CD14-positive monocyte (primary cell): ENCODE measurements around the gene FKRP. TPM values are rescaled to one million over a fixed set of nuclear protein-coding genes. Genes with fewer than 3 reads are reported as not detected.

ENCODE experiments used
- DNase-seq, 3 donors: peaks; one replicate each; pipeline ENCODE4 v3.0.0-alpha.2; 2011 to 2022
- H2AFZ ChIP-seq: 2 replicates; pipeline ENCODE4 v1.6.0; 2012; ENCODE audit warnings: mild to moderate bottlenecking, low read depth, low read length, inconsistent platforms; ENCODE audit not compliant: insufficient read depth, poor library complexity, severe bottlenecking
- H3K27ac ChIP-seq, 2 donors: 1 replicate in 1 of 2; 2 replicates in 1 of 2; pipeline ENCODE4 v1.5.1; 2012 to 2013; ENCODE audit warnings: low read length in 2 of 2, control low read depth in 1 of 2, inconsistent platforms in 1 of 2, low read depth in 1 of 2, mild to moderate bottlenecking in 1 of 2
- H3K27me3 ChIP-seq, 2 donors: one replicate each; pipeline versions ENCODE4 v1.6.0 to v1.6.1; 2011 to 2013; ENCODE audit warnings: low read length in 2 of 2; ENCODE audit not compliant: control insufficient read depth in 2 of 2, insufficient read depth in 2 of 2
- H3K36me3 ChIP-seq, 2 donors: replicated peaks in 1 of 2; 1 replicate in 1 of 2; 2 replicates in 1 of 2; pipeline versions ENCODE4 v1.5.1 to v1.6.1; 2012 to 2013; ENCODE audit warnings: low read length in 2 of 2, control low read depth in 1 of 2, inconsistent platforms in 1 of 2, mild to moderate bottlenecking in 1 of 2; ENCODE audit not compliant: insufficient read depth in 2 of 2, control insufficient read depth in 1 of 2
- H3K4me1 ChIP-seq, 2 donors: 1 replicate in 1 of 2; 2 replicates in 1 of 2; pipeline versions ENCODE4 v1.5.1 to v1.6.1; 2012 to 2013; ENCODE audit warnings: low read length in 2 of 2, control low read depth in 1 of 2, inconsistent platforms in 1 of 2, mild to moderate bottlenecking in 1 of 2, moderate library complexity in 1 of 2; ENCODE audit not compliant: insufficient read depth in 2 of 2, control insufficient read depth in 1 of 2
- H3K4me2 ChIP-seq: replicated peaks from 2 replicates; pipeline ENCODE3; 2012; ENCODE audit warnings: low read length, moderate library complexity, mild to moderate bottlenecking; ENCODE audit not compliant: poor library complexity, severe bottlenecking; ENCODE audit errors: extremely low read depth
- H3K4me3 ChIP-seq, 3 experiments: fragments of 200-600 bp in 1 of 3; sonication (generic) in 1 of 3; replicated peaks in 1 of 3; 1 replicate in 2 of 3; 2 replicates in 1 of 3; pipeline ENCODE4 v1.5.1; 2011 to 2013; ENCODE audit warnings: low read length in 3 of 3, mild to moderate bottlenecking in 3 of 3, control low read depth in 2 of 3, low read depth in 2 of 3, inconsistent platforms in 1 of 3, moderate library complexity in 1 of 3
- H3K79me2 ChIP-seq: 2 replicates; pipeline ENCODE4 v1.6.0; 2012; ENCODE audit warnings: mild to moderate bottlenecking, control low read depth, inconsistent platforms, low read length, moderate library complexity; ENCODE audit not compliant: insufficient read depth
- H3K9ac ChIP-seq: 2 replicates; pipeline ENCODE4 v1.6.0; 2017; ENCODE audit warnings: low read length, mild to moderate bottlenecking; ENCODE audit not compliant: insufficient read depth, poor library complexity, severe bottlenecking
- H3K9me3 ChIP-seq, 2 donors: replicated peaks in 1 of 2; 1 replicate in 1 of 2; 2 replicates in 1 of 2; pipeline versions ENCODE4 v1.5.1 to v1.6.1; 2012 to 2013; ENCODE audit warnings: low read length in 2 of 2, control low read depth in 1 of 2; ENCODE audit not compliant: control insufficient read depth in 1 of 2, insufficient read depth in 1 of 2
- H4K20me1 ChIP-seq: 2 replicates; pipeline ENCODE4 v1.6.0; 2012; ENCODE audit warnings: mild to moderate bottlenecking, low read length, control low read depth, moderate library complexity; ENCODE audit not compliant: insufficient read depth
- H3K27ac Mint-ChIP-seq, 7 donors: one replicate each; pipeline ENCODE4 v1.8.0; 2020; ENCODE audit warnings: mild to moderate bottlenecking in 7 of 7, mixed read lengths in 7 of 7, moderate library complexity in 6 of 7, inconsistent platforms in 2 of 7
- H3K27me3 Mint-ChIP-seq, 3 donors: one replicate each; pipeline ENCODE4 v1.8.0; 2021 to 2022; ENCODE audit warnings: low read depth in 3 of 3, mild to moderate bottlenecking in 3 of 3, mixed read lengths in 3 of 3, moderate library complexity in 3 of 3, inconsistent platforms in 1 of 3
- H3K36me3 Mint-ChIP-seq, 2 donors: one replicate each; pipeline ENCODE4 v1.8.0; 2020; ENCODE audit warnings: mixed read lengths in 2 of 2, inconsistent platforms in 1 of 2, mild to moderate bottlenecking in 1 of 2
- H3K4me1 Mint-ChIP-seq: one replicate; pipeline ENCODE4 v1.8.0; 2020; ENCODE audit warnings: mild to moderate bottlenecking, mixed read lengths
- H3K4me3 Mint-ChIP-seq, 2 donors: one replicate each; pipeline ENCODE4 v1.8.0; 2020; ENCODE audit warnings: mild to moderate bottlenecking in 2 of 2, mixed read lengths in 2 of 2, moderate library complexity in 1 of 2
- H3K9me3 Mint-ChIP-seq, 7 donors: one replicate each; pipeline ENCODE4 v1.8.0; 2020 to 2022; ENCODE audit warnings: mixed read lengths in 7 of 7, mild to moderate bottlenecking in 6 of 7, moderate library complexity in 6 of 7, inconsistent platforms in 2 of 7
- WGBS: methylation state at CpG from one replicate; pipeline ENCODE4 v1.1.5; 2013; ENCODE audit warnings: missing lambda C conversion rate; ENCODE audit not compliant: insufficient coverage; 5-methylcytosine and 5-hydroxymethylcytosine counted together
- intact Hi-C, 2 donors: fragments of 100-400 bp; cut with micrococcal nuclease; formaldehyde crosslinking; loops; one replicate each; pipeline versions ENCODE4 v1.15.0 to v1.15.1; 2023
- polyA plus RNA-seq, 3 donors: library from polyadenylated mRNA; depleted of rRNA in 1 of 3; unstranded in 2 of 3; stranded (reverse) in 1 of 3; fragments of 300-500 nt in 2 of 3; fragments of >200 nt in 1 of 3; fragmentation: Illumina TruSeq in 2 of 3; gene quantifications; 1 replicate in 2 of 3; 2 replicates in 1 of 3; pipeline ENCODE4 v1.2.3, GENCODE V29; 2012 to 2021
- TF ChIP-seq, protein P1 (sequence below): fragments of 200-600 bp; IDR thresholded peaks from one replicate; pipeline ENCODE4 v1.8.0; 2022; ENCODE audit warnings: antibody characterized with exemption, mild to moderate bottlenecking

Gene FKRP
- polyA plus RNA-seq, 3 donors: 2.1 to 21.5 (median 2.7) TPM

DNA sequence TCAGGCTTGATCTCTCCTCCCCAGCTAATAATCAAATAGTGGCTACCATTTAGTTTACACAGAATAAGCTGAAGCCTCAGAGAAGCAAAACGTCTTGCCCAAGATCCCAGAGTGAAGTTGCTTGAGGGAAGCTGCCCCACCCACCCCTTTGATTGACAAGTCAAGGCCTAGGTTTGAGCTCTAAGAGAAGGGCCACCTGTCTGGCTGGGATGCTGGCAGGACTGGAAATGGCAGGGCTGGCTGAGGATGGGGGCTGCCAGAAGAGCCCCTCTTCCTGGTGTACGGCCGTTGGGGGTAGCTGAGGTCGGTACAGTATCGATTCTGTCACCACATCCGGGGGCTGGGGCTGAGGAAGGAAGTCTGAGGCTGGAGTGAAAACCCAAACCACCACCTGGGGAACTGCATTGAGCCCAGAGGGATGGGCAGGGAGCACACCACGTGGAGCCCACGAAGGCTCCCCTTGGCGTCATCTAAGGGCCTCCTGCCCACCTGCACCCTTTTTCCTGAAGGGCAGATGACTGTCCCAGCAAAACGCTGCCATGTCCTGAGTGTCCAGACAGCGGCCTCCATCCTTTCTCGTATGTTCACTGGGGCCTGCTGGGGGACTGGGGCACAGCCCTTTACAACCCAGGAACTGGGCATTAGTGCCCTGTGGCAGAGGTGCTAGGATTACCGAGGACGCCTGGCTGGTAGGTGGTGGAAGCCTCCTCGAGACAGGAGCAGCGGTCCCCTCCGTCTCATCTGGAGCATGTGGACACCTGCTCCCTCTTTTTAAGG, 27.5 kb upstream of the FKRP start:
- Histone ChIP-seq H3K36me3 (peaks cover 37 to 39% of the 10 kb centered on the region in 2 donors), H3K79me2 (peaks cover 10% of the 10 kb centered on the region), H3K4me2 (peak overlapping the region; percentile 80), H3K9ac (no peak overlapping the region), H2AFZ (no peak overlapping the region), H4K20me1 (peaks cover 64% of the 10 kb centered on the region), H3K9me3 (no peaks in the 10 kb centered on the region), H3K4me3 (peak overlapping the region in 1 of 3 experiments; percentile 81), H3K4me1 (peaks cover 57 to 67% of the 10 kb centered on the region in 2 donors), H3K27ac (peak overlapping the region; percentile 57 to 89), H3K27me3 (peaks cover 0 to 10% of the 10 kb centered on the region in 2 donors)
- peaks cover 59% of the 10 kb centered on the region for H3K4me1 Mint-ChIP-seq
- TF ChIP-seq, protein P1, sequence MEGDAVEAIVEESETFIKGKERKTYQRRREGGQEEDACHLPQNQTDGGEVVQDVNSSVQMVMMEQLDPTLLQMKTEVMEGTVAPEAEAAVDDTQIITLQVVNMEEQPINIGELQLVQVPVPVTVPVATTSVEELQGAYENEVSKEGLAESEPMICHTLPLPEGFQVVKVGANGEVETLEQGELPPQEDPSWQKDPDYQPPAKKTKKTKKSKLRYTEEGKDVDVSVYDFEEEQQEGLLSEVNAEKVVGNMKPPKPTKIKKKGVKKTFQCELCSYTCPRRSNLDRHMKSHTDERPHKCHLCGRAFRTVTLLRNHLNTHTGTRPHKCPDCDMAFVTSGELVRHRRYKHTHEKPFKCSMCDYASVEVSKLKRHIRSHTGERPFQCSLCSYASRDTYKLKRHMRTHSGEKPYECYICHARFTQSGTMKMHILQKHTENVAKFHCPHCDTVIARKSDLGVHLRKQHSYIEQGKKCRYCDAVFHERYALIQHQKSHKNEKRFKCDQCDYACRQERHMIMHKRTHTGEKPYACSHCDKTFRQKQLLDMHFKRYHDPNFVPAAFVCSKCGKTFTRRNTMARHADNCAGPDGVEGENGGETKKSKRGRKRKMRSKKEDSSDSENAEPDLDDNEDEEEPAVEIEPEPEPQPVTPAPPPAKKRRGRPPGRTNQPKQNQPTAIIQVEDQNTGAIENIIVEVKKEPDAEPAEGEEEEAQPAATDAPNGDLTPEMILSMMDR: no peak
- H3K9me3 Mint-ChIP-seq: peaks cover 0 to 3% (median 0%) of the 10 kb centered on the region in 7 donors
- peaks cover 9 to 23% (median 12%) of the 10 kb centered on the region in 3 donors for H3K27me3 Mint-ChIP-seq
- intact Hi-C loops: loop anchor here in 1 of 2 donors (10.0 kb wide), 1 partner anchor 104 kb away; no protein-coding TSS in a partner anchor
- H3K36me3 Mint-ChIP-seq: peaks cover 28 to 45% of the 10 kb centered on the region in 2 donors
- peak; percentile 30 to 42 (median 41) for DNase-seq
- WGBS: 19% methylated on average over 15 of the region's 17 CpGs
- peak overlapping the region; percentile 83 to 94 (median 91) for H3K27ac Mint-ChIP-seq
- H3K4me3 Mint-ChIP-seq: peak overlapping the region; percentile 94 to 96

DNA sequence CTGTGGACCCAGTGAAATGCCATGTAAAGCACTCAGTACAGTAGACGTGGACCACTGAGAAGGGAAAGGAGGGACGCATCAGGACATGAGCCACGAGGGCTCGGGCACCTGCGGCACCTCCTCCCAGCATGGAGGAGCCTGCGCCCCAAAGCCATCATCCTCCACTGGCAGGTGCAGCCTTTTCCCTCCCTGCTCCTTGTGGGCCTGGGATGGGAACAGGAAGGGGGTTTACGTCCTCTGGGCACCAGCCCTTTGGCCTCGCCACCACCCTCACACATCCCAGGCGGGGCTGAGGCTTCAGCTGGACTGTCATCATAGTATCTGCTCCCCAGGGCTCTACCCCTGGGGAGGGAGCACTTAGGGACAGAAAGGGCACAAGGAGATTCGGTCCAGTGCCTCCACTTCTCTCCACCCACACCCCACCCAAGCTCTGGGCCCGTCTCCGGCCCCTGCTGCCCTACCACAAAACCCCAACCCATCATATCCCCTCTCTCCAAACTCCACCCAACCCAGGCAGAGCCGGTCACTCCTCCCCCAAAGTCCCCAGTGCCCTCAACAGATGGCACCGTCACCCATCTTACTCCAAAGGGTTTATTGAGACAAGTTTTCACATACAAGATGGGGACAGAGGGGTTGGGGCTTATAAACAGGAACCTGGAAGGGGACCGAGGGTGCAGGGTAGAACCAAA, 26.8 kb upstream of the FKRP start:
- Mint-ChIP-seq H3K27me3 (peaks cover 9 to 19% (median 10%) of the 10 kb centered on the region in 3 donors), H3K27ac (peak overlapping the region in 5 of 7 donors; percentile 83 to 92 (median 88)), H3K4me1 (peaks cover 57% of the 10 kb centered on the region), H3K9me3 (peaks cover 0 to 3% (median 0%) of the 10 kb centered on the region in 7 donors), H3K36me3 (peaks cover 32 to 52% of the 10 kb centered on the region in 2 donors), H3K4me3 (no peak overlapping the region)
- Histone ChIP-seq H2AFZ (no peak overlapping the region), H3K4me1 (peaks cover 53 to 63% of the 10 kb centered on the region in 2 donors), H3K79me2 (peaks cover 10% of the 10 kb centered on the region), H3K36me3 (peaks cover 44 to 45% of the 10 kb centered on the region in 2 donors), H3K27me3 (peaks cover 0 to 10% of the 10 kb centered on the region in 2 donors), H3K4me3 (peak overlapping the region in 1 of 3 experiments; percentile 81), H3K9me3 (no peaks in the 10 kb centered on the region), H4K20me1 (peaks cover 72% of the 10 kb centered on the region), H3K9ac (no peak overlapping the region), H3K27ac (peak overlapping the region; percentile 26 to 57), H3K4me2 (no peak overlapping the region)
- 33% methylated on average over 6 of the region's 15 CpGs for WGBS
- TF ChIP-seq, protein P1: no peak
- intact Hi-C loops: loop anchor here in 1 of 2 donors (10.0 kb wide), 1 partner anchor 104 kb away; no protein-coding TSS in a partner anchor
- DNase-seq: no peak
